Panc1 (cell line): ENCODE data around the gene TMEM218. TPM values are rescaled to one million over a fixed set of nuclear protein-coding genes. Genes with fewer than 3 reads are reported as not detected.
A peak's percentile ranks its signal among the peaks of the same experiment; 100 is the strongest.

ENCODE experiments used
- ATAC-seq: fragments of 200-7000 bp; cut with Tn5 transposase; 2 replicates; pipeline ENCODE4 v1.9.1; 2020; ENCODE audit warnings: mild to moderate bottlenecking, moderate library complexity
- BruUV-seq: library from RNA; stranded (reverse); fragments of 400-500 nt; replicated peaks from 2 replicates; lab custom pipeline; 2021; lab: Mats Ljungman, UMichigan
- CTCF ChIA-PET: fragments of 300-600 bp; sonication (Branson Sonifier 250); formaldehyde crosslinking; loops from one replicate; lab custom pipeline; 2022; ENCODE audit warnings: antibody characterized with exemption; lab: Charles Lee
- POLR2A ChIA-PET: fragments of 300-600 bp; sonication (Branson Sonifier 250); formaldehyde crosslinking; loops from one replicate; lab custom pipeline; 2022; ENCODE audit warnings: antibody characterized with exemption; lab: Charles Lee
- DNase-seq: peaks from one replicate; pipeline ENCODE4 v3.0.0-alpha.2; 2010; ENCODE audit warnings: low read depth, low spot score
- H3K27ac ChIP-seq: 2 replicates; pipeline ENCODE4 v1.5.1; 2011; ENCODE audit warnings: mild to moderate bottlenecking, low read length, inconsistent platforms
- H3K27me3 ChIP-seq: fragments of 200-500 bp; sonication (Bioruptor generic); 2 replicates; pipeline ENCODE4 v1.6.0; 2014; ENCODE audit warnings: low read length, inconsistent platforms; ENCODE audit not compliant: control insufficient read depth, insufficient read depth
- H3K36me3 ChIP-seq: fragments of 200-500 bp; sonication (Bioruptor generic); 2 replicates; pipeline ENCODE4 v1.5.1; 2014; ENCODE audit warnings: inconsistent platforms, mild to moderate bottlenecking, low read length, moderate library complexity; ENCODE audit not compliant: control insufficient read depth, insufficient read depth
- H3K4me1 ChIP-seq: 2 replicates; pipeline ENCODE4 v1.5.1; 2011; ENCODE audit warnings: inconsistent platforms, mild to moderate bottlenecking, low read length, moderate library complexity; ENCODE audit not compliant: control insufficient read depth, insufficient read depth
- H3K4me3 ChIP-seq, 2 experiments: 2 replicates each; pipeline ENCODE4 v1.5.1; 2011 to 2012; ENCODE audit warnings: low read depth in 2 of 2, low read length in 2 of 2, mild to moderate bottlenecking in 2 of 2, inconsistent platforms in 1 of 2, moderate library complexity in 1 of 2
- H3K9me3 ChIP-seq: fragments of 200-500 bp; sonication (Bioruptor generic); 2 replicates; pipeline ENCODE4 v1.5.1; 2014; ENCODE audit warnings: low read depth, mild to moderate bottlenecking, inconsistent platforms, low read length, moderate library complexity; ENCODE audit not compliant: control insufficient read depth, insufficient read depth
- POLR2AphosphoS5 ChIP-seq: IDR thresholded peaks from 2 replicates; pipeline ENCODE4 v1.6.1; 2012; ENCODE audit warnings: mild to moderate bottlenecking, low read depth, low read length, moderate library complexity
- SIN3A ChIP-seq: IDR thresholded peaks from 2 replicates; pipeline ENCODE4 v1.6.1; 2012; ENCODE audit warnings: low read depth, mild to moderate bottlenecking, low read length, moderate library complexity, borderline replicate concordance; ENCODE audit not compliant: insufficient read depth
- TCF7L2 ChIP-seq: IDR thresholded peaks from 2 replicates; pipeline ENCODE4 v1.6.1; 2011; ENCODE audit warnings: mild to moderate bottlenecking, low read depth, low read length, inconsistent platforms
- in situ Hi-C: cut with HindIII; loops from 2 replicates; pipeline ENCODE4 v1.10.0; 2016; ENCODE audit warnings: low sequenced_read_pairs, low pct_unique_long_range_greater_than_20kb
- intact Hi-C: fragments of 100-400 bp; cut with micrococcal nuclease; formaldehyde crosslinking; loops from one replicate; pipeline ENCODE4 v1.10.0; 2022; ENCODE audit not compliant: unreplicated experiment
- total RNA-seq: library from RNA; stranded (reverse); gene quantifications from one replicate; pipeline ENCODE4 v1.2.1, GENCODE V29; 2021; ENCODE audit not compliant: unreplicated experiment
- TF ChIP-seq, protein P1 (sequence below): fragments of 450-650 bp; IDR thresholded peaks from 2 replicates; pipeline ENCODE4 v1.5.1; 2017; ENCODE audit warnings: mild to moderate bottlenecking
- TF ChIP-seq, protein P2 (sequence below), 2 experiments: IDR thresholded peaks; 2 replicates each; pipeline ENCODE4 v1.6.1; 2011 to 2012; ENCODE audit warnings: low read depth in 2 of 2, control low read depth in 1 of 2, low read length in 1 of 2, mild to moderate bottlenecking in 1 of 2, moderate library complexity in 1 of 2; ENCODE audit not compliant: insufficient read depth in 1 of 2

Gene TMEM218
- total RNA-seq, 1 experiment from 2014 or later = 26.8 TPM

DNA sequence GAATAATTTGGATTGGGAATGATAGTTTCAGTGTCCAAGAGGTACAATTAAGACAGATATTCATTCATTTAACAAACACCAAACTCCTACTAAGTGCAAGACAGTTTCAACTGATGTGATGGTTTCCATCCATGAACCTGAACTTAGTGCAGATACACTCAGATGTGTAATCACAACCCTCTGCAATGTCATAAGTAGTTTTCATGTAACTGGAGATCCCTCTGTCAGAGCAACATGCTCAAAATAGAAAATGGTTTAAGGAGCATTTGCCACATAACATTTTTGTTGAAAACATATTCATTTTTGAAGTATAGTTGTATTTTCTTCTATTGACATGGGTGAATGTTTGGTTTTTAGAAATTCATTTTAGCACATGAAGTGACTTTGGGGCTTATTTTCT is 36.6 kb upstream of the TMEM218 start:
- DNase-seq (no peak), ATAC-seq (no peak)
- H3K36me3 ChIP-seq = no peaks in the 10 kb centered on the region
- no peak overlapping the region for H3K27ac ChIP-seq
- no peak overlapping the region for H3K4me3 ChIP-seq
- BruUV-seq = no TSS peak
- no peaks in the 10 kb centered on the region for H3K4me1 ChIP-seq
- ChIA-PET POLR2A (no interaction called here), CTCF (no interaction called here)
- intact Hi-C loops (no loop called here), in situ Hi-C loops (no loop called here)
- peaks cover 11% of the 10 kb centered on the region for H3K27me3 ChIP-seq
- H3K9me3 ChIP-seq = no peaks in the 10 kb centered on the region
- no peak for TF ChIP-seq TCF7L2
- TF ChIP-seq, protein P1, sequence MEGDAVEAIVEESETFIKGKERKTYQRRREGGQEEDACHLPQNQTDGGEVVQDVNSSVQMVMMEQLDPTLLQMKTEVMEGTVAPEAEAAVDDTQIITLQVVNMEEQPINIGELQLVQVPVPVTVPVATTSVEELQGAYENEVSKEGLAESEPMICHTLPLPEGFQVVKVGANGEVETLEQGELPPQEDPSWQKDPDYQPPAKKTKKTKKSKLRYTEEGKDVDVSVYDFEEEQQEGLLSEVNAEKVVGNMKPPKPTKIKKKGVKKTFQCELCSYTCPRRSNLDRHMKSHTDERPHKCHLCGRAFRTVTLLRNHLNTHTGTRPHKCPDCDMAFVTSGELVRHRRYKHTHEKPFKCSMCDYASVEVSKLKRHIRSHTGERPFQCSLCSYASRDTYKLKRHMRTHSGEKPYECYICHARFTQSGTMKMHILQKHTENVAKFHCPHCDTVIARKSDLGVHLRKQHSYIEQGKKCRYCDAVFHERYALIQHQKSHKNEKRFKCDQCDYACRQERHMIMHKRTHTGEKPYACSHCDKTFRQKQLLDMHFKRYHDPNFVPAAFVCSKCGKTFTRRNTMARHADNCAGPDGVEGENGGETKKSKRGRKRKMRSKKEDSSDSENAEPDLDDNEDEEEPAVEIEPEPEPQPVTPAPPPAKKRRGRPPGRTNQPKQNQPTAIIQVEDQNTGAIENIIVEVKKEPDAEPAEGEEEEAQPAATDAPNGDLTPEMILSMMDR = no peak

- ChIA-PET CTCF (no interaction called here), POLR2A (no interaction called here)
- intact Hi-C loops = no loop called here
- in situ Hi-C loops = no loop called here
- Histone ChIP-seq H3K36me3 (no peaks in the 10 kb centered on the region), H3K27me3 (peaks cover 11% of the 10 kb centered on the region), H3K4me1 (no peaks in the 10 kb centered on the region), H3K27ac (no peak overlapping the region), H3K9me3 (no peaks in the 10 kb centered on the region), H3K4me3 (no peak overlapping the region)
- ATAC-seq = 0 out of 2 replicates have a peak, but pooled peaks have one; percentile 49
- TF ChIP-seq POLR2AphosphoS5 = no peak
- no peak for TF ChIP-seq TCF7L2
- TF ChIP-seq, protein P2, sequence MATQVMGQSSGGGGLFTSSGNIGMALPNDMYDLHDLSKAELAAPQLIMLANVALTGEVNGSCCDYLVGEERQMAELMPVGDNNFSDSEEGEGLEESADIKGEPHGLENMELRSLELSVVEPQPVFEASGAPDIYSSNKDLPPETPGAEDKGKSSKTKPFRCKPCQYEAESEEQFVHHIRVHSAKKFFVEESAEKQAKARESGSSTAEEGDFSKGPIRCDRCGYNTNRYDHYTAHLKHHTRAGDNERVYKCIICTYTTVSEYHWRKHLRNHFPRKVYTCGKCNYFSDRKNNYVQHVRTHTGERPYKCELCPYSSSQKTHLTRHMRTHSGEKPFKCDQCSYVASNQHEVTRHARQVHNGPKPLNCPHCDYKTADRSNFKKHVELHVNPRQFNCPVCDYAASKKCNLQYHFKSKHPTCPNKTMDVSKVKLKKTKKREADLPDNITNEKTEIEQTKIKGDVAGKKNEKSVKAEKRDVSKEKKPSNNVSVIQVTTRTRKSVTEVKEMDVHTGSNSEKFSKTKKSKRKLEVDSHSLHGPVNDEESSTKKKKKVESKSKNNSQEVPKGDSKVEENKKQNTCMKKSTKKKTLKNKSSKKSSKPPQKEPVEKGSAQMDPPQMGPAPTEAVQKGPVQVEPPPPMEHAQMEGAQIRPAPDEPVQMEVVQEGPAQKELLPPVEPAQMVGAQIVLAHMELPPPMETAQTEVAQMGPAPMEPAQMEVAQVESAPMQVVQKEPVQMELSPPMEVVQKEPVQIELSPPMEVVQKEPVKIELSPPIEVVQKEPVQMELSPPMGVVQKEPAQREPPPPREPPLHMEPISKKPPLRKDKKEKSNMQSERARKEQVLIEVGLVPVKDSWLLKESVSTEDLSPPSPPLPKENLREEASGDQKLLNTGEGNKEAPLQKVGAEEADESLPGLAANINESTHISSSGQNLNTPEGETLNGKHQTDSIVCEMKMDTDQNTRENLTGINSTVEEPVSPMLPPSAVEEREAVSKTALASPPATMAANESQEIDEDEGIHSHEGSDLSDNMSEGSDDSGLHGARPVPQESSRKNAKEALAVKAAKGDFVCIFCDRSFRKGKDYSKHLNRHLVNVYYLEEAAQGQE (IDR thresholded peaks at IDR 0.05; ENCODE audit: insufficient read depth in 1 of 2, low read depth in 2 of 2, low read length in 1 of 2) = no peak
- TF ChIP-seq SIN3A = no peak
- TF ChIP-seq, protein P1 = no peak
- BruUV-seq = no TSS peak
- DNase-seq = no peak
These were observed 35.9 kb upstream of the TMEM218 start for GRCh38 chr11:125147280-125147679.
